Umbilical cord (tissue), 2 donors: Measurements from ENCODE around the gene COG8. TPM values are rescaled to one million over a fixed set of nuclear protein-coding genes. Genes with fewer than 3 reads are reported as not detected.

Experiments used
- DNase-seq: peaks from one replicate; pipeline ENCODE4 v3.0.0-alpha.2; 2015; ENCODE audit warnings: low spot score
- total RNA-seq: library from RNA; depleted of rRNA; stranded (reverse); fragments of >200 nt; gene quantifications from one replicate; pipeline ENCODE4 v1.2.3, GENCODE V29; 2014; ENCODE audit warnings: low replicate concordance; ENCODE audit not compliant: insufficient read depth

Gene COG8
- total RNA-seq, 1 donor from 2014 or later, result 47.7 TPM

DNA sequence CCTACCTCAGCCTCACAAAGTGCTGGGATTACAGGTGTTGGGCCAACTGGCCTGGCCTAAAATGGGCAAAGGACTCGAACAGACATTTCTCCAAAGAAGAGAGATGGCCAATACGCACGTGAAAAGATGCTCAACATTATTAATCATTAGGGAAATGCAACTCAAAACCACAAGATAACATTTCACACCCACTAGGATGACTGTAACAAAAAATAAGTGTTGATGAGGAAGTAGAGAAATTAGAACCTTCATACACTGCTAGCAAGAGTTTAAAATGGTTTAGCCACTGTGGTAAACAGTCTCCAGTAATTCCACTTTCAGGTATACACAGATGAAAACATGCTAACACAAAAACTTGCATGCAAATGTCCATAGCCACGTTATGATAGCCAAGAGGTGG is 6.6 kb upstream of the COG8 start:
- no peak for DNase-seq

- DNase-seq, result no peak
Measured at GRCh38 chr16:69344171-69344570, 4.8 kb upstream of the COG8 start.

DNA sequence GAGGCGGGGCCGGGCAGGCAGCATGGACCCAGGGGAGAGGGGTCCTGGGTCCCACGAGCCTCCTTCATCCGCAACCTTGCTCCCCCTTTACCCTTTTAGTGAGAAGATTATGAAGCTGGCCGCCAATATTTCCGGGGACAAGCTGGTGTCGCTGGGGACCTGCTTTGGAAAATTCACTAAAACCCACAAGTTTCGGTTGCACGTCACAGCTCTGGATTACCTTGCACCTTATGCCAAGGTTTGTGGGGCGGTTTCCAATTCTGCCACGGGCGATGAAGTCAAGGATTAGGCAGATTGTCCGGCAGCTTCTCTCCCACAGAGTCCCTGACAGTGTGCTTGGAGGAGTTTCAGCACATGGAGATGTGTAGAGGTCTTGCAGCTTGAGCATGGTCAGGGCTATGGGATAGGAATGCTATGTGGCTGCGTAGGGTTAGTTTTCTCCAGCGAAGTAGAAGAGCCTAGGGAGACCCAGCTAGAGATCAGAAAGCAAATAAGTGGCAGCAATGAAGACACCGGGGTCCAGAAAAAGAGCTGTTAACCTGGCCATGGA is 806 bp upstream of the COG8 start:
- no peak for DNase-seq

DNA sequence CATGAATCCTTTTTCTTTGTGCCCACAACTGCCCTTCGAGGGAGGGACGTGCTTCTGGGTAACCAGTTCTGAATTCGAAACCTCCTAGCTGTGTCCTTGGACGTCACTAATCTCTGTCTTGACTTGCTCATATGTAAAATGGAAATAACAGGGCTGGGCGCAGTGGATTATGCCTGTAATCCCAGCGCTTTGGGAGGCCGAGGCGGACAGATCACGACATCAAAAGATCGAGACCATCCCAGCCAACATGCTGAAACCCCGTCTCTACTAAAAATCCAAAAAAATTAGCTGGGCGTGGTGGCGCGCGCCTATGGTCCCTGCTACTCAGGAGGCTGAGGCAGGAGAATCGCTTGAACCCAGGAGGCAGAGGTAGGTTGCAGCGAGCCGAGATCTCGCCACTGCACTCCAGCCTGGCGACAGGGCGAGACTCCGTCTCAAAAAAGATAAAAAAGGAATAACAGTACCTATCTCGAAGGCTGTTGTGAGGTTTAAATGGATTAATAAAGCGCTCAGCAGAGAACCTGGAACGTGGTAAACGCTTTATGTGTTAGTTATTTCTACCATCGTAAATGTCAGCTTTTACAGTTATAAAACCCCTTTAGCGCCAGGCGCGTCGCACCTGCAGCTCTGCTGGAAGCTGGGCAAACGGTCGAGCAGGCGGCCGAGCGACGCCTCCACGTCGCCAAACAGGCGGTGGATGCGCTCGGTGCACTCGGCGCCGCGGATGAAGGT is 641 bp downstream of the COG8 start:
- DNase-seq, result no peak

DNA sequence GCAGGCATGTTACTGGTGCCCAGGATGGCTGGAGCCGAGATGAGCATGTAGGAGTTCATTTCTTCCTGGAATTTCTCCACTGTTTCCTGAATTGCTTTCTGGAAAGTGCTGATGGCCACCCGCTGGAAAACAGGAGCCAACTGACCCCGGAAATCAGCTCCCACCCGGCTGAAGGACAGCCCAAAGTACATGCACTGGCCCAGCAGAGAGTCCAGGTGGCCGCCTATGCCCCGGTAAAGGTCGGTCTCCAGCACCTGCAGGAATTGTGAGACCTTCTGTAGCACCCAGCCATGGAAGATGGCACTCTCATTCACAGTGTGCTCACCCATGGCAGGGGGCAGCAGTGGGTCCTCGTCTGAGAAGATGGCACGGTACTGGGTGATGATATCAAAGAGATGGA is 4.7 kb downstream of the COG8 start:
- DNase-seq, result no peak

DNA sequence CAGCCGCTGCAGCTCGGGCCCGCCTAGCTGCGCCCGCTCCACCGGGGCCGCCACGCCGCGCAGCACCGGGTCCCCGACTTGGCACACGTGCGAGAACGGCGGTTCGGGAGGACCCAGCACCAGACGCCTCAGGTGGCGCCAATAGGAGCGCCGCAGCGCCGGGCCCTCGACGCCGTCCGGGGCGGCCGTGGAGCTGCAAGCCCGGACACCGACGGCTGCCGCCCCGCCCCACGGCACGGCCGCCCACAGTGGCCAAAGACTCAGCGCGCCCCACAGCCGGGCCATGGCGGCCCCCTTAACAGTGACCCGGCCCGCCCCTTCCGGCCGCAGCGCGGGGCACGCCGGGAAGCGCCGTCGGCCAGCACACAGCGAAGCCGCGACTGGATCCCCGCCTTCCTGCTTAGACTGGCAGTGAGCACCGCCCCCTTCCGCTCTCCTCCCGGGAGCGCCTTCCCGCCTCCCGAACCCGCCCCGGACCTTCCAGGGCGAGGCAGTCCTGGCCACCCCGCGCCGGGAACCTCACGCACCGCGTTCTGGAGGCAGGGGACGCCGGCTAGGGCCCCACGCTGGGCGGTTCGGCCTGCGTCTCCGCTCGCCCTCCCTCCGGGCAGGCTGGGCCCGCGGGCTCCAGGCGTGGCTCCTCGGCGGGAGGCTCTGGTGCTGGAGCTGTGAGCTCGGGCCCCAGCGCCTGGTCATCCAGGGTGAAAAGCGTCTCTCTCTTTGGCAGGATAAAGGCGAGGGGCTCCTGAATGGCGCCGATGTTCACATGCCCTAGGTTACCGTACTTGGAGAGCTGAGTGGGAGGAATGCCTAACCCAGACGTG is 8.9 kb downstream of the COG8 start, which contains the start of gene PDF:
Gene PDF, minus strand, starts transcription at position 303 of the 824 bp plus-strand sequence. Its CDS starts 18 bp downstream, at position 285.
- peak; percentile 98 for DNase-seq

- DNase-seq, result peak; percentile 8
Measured at GRCh38 chr16:69329369-69330285, 9.7 kb downstream of the COG8 start.

GRCh38 chr16:69328854-69329316 is 10.5 kb downstream of the COG8 start:
- no peak for DNase-seq

GRCh38 chr16:69327585-69328310 is 11.6 kb downstream of the COG8 start:
- DNase-seq, result no peak

DNA sequence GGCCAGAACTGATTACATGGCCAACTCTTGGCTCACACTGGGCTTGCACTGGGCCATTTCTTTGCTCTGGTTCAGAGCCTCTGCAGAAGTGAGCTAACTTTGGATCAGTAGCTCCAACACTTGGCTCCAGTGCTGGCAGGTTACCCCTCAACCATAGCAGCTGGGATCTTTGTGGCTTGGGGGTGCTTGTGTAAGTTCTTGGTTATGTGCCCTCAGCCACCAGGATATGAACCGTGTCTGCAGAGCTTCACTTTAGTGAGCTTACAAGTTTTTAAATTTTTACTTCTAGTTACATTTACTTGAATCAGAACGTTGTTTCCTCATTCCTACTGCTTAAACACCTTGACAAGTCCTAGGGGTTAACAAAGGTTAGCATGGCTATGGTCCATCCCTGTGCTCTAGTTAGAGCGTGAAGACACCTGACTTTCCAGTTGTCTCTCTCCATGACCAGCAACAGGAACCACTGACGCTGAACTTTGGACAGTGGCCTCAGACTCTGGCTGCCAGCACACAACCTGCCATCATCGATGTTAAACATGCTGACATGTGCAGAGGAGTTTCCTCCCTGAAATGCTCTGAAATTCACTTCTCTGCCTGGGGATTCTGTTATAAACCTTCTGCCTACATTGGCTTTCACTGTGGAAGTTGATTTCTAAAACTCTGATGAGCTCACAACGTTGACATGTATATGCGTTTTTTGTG is 13.0 kb downstream of the COG8 start:
- DNase-seq, result no peak

GRCh38 chr16:69325784-69326171 is 13.6 kb downstream of the COG8 start:
- no peak for DNase-seq

- DNase-seq, result no peak
Measured at GRCh38 chr16:69324585-69325253, 14.6 kb downstream of the COG8 start.

DNA sequence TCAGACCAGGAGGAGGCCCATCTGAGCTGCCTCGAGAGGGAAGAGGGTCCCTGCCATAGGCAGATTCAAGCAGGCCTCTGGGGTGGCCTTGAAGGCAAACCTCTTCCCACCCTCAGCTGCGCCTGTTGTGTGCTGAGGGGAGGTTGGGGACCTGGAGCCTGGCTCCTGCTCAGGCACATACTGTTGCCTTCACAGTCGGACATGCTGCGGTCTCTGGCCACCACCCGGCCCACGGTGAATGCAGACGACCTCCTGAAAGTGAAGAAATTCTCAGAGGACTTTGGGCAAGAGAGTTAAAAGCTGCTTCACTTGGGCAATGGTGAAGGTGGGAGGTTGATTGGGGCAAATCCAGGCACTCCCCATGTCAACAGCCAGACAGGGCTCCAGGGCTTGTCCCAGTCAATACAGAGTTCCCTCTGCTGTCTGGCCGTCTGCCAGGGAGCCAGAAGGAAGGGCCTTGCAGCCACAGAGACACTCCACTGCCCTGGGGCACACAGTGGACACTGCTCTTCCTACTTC is 15.3 kb downstream of the COG8 start:
- DNase-seq, result peak; percentile 17

DNA sequence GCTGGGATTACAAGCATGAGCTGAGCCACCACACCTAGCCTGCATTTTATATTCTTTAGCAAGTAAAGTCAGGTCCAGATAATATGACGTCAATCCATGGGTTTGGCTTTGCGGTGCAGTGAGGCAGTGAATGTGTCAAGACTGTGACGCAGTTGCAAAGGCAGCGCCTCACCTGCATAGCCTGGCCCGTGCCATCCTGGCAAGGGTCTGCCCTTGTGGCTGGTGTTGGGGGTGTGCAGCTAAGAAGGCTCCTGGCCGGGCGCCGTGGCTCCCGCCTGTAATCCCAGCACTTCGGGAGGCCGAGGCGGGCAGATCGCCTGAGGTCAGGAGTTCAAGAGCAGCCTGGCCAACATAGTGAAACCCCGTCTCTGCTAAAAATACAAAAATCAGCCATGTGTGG is 15.9 kb downstream of the COG8 start:
- no peak for DNase-seq

DNA sequence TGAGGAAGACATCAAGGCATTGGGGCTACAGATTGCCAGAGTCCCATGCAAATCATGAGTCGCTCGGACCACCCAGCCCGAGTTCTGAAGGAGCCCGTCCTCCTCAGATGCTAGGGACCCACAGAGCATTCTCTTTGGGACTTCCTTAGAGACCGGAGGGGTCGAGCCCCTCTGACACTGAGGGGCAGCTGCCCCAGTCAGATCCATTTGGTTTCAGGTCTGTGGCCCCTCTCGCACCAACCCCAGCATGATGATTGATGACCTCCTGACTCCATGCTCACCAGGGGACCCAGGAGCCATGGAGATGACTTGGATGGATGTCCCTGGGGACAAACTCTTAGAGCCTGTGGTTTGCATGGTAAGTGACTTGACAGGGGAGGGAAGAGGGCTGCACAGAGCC is 17.0 kb downstream of the COG8 start:
- no peak for DNase-seq

- no peak for DNase-seq
Measured at GRCh38 chr16:69321080-69321479, 18.3 kb downstream of the COG8 start.

- no peak for DNase-seq
Measured at GRCh38 chr16:69320740-69321073, 18.7 kb downstream of the COG8 start.

DNA sequence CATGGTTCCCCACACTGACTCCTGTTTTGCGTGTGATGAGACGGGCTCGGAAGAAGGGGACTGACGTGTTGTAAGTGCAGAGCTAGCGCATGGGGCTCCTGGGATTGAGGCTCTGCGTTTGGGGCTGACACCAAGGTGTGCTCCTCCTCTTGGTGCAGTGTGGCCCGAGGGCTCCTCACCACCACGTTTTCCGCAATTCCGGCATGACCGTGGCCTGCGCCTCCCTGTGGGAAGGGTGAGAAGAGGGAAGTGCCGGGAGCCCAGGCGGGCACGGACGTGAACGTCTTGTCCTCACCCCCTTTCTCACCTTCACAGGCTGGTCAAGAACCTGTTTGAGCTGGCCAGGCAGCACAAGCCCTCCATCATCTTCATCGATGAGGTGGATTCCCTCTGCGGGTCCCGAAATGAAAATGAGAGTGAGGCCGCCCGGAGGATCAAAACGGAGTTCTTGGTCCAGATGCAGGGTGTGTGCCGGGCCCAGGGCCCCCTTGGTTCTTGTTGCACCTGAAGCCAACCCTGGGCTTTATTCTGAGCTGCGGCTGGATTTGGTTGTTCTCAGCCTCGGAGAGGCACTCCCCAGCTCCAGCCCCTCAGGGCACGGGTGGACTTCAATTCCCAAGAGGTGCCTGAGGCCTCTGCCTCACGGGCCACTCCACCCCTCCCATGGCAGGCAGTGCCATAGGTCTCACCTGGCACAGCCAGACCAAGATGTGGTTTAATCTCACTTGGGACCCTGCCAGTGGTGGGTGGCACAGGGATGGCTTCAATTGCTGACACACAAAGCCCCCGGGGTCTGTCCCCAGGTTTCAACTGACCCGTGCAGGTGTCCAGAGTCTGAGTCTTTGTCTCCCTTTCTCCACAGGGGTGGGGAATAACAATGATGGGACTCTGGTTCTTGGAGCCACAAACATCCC is 19.3 kb downstream of the COG8 start:
- no peak for DNase-seq
